Lower leg skin (tissue), 4 donors: ENCODE data around the gene ARID1B. TPM values are rescaled to one million over a fixed set of nuclear protein-coding genes. Genes with fewer than 3 reads are reported as not detected.
"Not testable (repeated sequence)": the region's sequence is repeated elsewhere in the genome, so short reads cannot be mapped to it uniquely, and the experiment has no call there.

Experiments
- DNase-seq, 2 donors: peaks; one replicate each; pipeline ENCODE4 v3.0.0-alpha.2; 2019; ENCODE audit warnings: low spot score in 2 of 2
- H3K4me3 ChIP-seq: fragments of 200-600 bp; sonication (generic); 2 replicates; pipeline ENCODE4 v1.5.1; 2017; ENCODE audit warnings: mild to moderate bottlenecking, low read depth; ENCODE audit not compliant: poor library complexity, severe bottlenecking
- CTCF ChIP-seq, 3 donors: fragments of 450-650 bp; IDR thresholded peaks; one replicate each; pipeline ENCODE4 v1.5.1; 2016; ENCODE audit warnings: antibody characterized with exemption in 3 of 3, mild to moderate bottlenecking in 3 of 3, moderate library complexity in 2 of 3
- POLR2A ChIP-seq, 2 donors: fragments of 450-650 bp; IDR thresholded peaks; one replicate each; pipeline ENCODE4 v1.6.1; 2016 to 2017; ENCODE audit warnings: antibody characterized with exemption in 2 of 2, mild to moderate bottlenecking in 1 of 2, moderate library complexity in 1 of 2
- WGBS, 2 donors: methylation state at CpG; one replicate each; pipeline ENCODE4 v1.1.5; 2018; 5-methylcytosine and 5-hydroxymethylcytosine counted together
- intact Hi-C: fragments of 100-400 bp; cut with DNase I; formaldehyde crosslinking; loops from one replicate; pipeline ENCODE4 v1.15.0; 2023; ENCODE audit warnings: low total_unique reads
- total RNA-seq, 4 donors: library from RNA; depleted of rRNA; stranded (reverse); fragments of >200 nt; gene quantifications; one replicate each; pipeline ENCODE4 v1.1.0, GENCODE V29; 2016

The ARID1B gene
- total RNA-seq, 4 donors from 2014 or later: 87.3 to 132 (median 102) TPM

DNA sequence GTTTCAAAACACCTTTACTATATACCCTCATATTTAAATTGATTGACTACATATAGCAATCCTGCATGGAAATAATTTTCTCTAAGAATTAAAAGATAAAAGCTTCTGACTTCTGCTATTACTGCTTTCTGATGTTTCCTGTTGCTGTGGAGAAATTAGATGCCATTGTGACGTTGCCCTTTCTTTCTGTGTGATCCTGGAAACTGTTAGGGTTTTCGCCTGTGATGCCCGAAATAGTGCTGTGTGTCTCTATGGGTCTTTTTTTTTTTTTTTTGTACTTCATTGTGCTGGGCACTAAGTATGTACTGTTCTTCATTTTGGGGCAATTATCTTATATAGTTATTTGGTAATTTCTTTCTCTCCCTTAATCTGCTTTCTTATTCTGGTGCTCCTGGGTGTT is 205.0 kb downstream of the ARID1B start:
- no peak for DNase-seq
- intact Hi-C loops: no loop called here
- H3K4me3 ChIP-seq: no peak overlapping the region
- TF ChIP-seq CTCF (IDR thresholded peaks at IDR 0.05): no peak
- TF ChIP-seq POLR2A (IDR thresholded peaks at IDR 0.05): no peak
- WGBS, 2 donors: 73 to 83% methylated on average over 3 of the region's 3 CpGs

- DNase-seq, intact Hi-C loops, H3K4me3 ChIP-seq: not testable (repeated sequence)
- 87 to 94% methylated on average over 4 of the region's 4 CpGs for WGBS, 2 donors
Measured at GRCh38 chr6:156982864-156983263, 205.7 kb downstream of the ARID1B start.

GRCh38 chr6:156984178-156984738 is 207.1 kb downstream of the ARID1B start:
- 81 to 83% methylated on average over 3 of the region's 3 CpGs for WGBS, 2 donors
- TF ChIP-seq CTCF (IDR thresholded peaks at IDR 0.05) (no peak), POLR2A (IDR thresholded peaks at IDR 0.05) (no peak)
- H3K4me3 ChIP-seq: no peak overlapping the region
- intact Hi-C loops: no loop called here
- no peak for DNase-seq

GRCh38 chr6:156985309-156985708 is 208.1 kb downstream of the ARID1B start:
- intact Hi-C loops: no loop called here
- no peak overlapping the region for H3K4me3 ChIP-seq
- 73 to 81% methylated on average over 3 of the region's 3 CpGs for WGBS, 2 donors
- DNase-seq: no peak
- TF ChIP-seq POLR2A (IDR thresholded peaks at IDR 0.05) (no peak), CTCF (IDR thresholded peaks at IDR 0.05) (no peak)

DNA sequence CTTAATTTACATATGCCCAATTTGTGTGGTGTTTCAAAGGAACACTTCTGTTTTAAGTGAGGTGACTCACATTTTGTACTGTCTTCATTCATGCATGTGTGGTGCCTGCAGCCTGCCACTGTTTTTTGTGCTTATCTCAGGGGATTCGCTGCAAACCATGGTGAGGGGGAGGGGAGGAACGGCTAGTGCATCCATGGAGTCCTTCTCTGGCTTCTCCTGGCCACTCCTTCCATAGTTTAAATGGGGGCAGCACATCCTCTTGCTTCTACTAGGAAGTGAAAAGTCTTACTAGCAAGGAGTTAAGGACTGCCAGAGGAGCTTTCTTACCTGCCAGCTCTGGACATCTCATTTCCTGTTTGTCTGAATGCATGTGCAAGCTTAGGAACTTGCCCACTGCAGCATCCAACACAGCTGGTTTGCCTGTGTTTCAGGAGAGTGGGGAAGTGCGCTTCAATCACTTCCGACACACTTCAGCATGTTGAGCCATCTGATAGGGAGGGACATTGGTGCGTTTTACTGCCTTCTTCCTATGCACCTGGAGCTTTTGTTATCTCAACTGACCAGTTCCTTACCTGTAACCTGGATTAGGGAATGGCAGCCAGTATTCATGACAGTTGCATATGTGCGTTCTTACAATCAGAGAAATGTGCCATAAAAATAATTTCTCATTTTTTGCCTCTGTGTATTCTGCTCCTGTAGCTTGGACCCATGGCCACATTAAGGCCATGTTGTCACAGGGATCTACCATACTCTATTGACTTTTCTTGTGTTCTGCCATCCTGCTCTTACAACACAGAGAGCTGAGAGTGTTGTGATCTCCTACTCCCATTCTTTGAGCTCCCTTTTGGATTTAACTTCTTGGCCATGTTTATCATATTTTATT is 211.3 kb downstream of the ARID1B start:
- TF ChIP-seq CTCF (IDR thresholded peaks at IDR 0.05): no peak
- intact Hi-C loops: no loop called here
- no peak for DNase-seq
- H3K4me3 ChIP-seq: no peak overlapping the region
- WGBS, 2 donors: 71 to 77% methylated on average over 6 of the region's 6 CpGs

DNA sequence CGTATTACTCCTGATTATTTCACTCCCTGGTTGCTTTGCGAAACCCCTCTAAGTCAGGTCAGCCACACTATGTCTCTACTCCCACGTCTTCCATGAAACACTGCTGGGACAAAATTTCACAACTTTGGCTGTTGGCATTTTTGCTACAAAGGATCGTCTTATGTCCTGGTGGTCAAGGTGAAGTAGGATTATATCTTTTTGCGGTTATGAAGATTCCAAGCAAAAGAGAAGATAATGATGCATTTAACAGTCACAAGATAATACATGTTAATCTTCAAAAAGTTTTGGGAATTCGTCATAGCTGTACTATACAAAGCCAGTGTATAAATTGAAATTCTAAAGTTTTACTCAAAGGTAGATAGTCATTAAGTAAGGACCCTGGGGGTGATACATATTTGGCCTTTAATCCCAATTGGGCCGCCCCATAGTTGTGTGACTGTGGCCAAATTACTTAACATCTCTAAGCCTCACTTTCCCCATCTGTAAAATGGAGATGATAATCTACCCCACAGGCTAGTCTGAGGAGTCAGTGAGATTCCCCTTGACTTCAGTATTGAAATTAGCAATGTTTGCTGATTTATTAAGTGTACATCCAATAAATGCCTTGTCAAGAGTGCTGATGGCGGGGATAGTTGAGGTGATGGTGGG is 212.1 kb downstream of the ARID1B start:
- no peak for DNase-seq
- TF ChIP-seq POLR2A (IDR thresholded peaks at IDR 0.05) (no peak), CTCF (IDR thresholded peaks at IDR 0.05) (no peak)
- intact Hi-C loops: no loop called here
- 81 to 83% methylated on average over 8 of the region's 8 CpGs for WGBS, 2 donors
- H3K4me3 ChIP-seq: no peak overlapping the region
